HL-60/S4 treated with retinoic acid at 250 ng/mL for 4 days and 3 days (cell line): ENCODE data around the gene ACKR2.
"Not testable (repeated sequence)": the region's sequence is repeated elsewhere in the genome, so short reads cannot be mapped to it uniquely, and the experiment has no call there.

Source experiments
- in situ Hi-C: fragments of 300-500 bp; cut with MboI; formaldehyde crosslinking; loops from 2 replicates; pipeline ENCODE4 v1.7.0; 2022; ENCODE audit warnings: low sequenced_read_pairs

ACKR2 gene

GRCh38 chr3:42855219-42855546 lies 45.9 kb downstream of the ACKR2 start:
- in situ Hi-C loops, result no loop called here

- in situ Hi-C loops, result no loop called here
These were observed 46.5 kb downstream of the ACKR2 start for GRCh38 chr3:42855547-42856380.

GRCh38 chr3:42856544-42856943 lies 47.3 kb downstream of the ACKR2 start:
- in situ Hi-C loops, result no loop called here

DNA sequence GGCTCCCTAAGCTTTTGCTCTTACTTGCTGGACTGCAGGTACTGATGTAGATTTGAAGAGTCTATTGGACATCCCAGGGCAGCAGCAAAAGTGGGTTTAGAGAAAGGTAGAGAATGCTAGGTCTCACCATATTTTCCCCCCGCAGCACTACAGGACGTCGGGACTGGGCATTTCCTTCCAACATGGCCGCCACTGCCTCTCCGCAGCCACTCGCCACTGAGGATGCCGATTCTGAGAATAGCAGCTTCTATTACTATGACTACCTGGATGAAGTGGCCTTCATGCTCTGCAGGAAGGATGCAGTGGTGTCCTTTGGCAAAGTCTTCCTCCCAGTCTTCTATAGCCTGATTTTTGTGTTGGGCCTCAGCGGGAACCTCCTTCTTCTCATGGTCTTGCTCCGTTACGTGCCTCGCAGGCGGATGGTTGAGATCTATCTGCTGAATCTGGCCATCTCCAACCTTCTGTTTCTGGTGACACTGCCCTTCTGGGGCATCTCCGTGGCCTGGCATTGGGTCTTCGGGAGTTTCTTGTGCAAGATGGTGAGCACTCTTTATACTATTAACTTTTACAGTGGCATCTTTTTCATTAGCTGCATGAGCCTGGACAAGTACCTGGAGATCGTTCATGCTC lies 55.2 kb downstream of the ACKR2 start:
- in situ Hi-C loops, result no loop called here

- in situ Hi-C loops, result no loop called here
These were observed 56.0 kb downstream of the ACKR2 start for GRCh38 chr3:42865256-42865655.

DNA sequence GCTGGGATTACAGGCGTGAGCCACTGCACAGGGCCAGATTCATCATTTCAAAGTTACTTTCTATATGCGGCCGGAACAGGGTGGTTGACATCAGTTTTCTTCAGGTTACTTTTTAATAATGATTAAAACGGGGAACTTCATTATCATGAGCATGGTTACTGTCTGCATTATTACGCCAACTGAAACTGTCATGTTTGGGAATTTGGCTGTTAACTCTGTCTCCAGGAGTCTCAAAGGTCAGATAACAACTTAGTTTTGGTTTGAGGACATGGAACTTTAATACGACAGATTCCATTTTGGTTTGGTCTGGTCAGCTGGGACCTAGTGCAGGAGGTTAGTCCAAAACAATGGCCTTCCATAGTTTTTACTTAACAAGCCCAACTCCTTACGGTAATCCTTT lies 57.9 kb downstream of the ACKR2 start:
- in situ Hi-C loops, result no loop called here

GRCh38 chr3:42868841-42869240 lies 59.6 kb downstream of the ACKR2 start:
- in situ Hi-C loops, result no loop called here

- in situ Hi-C loops, result no loop called here
These were observed 62.4 kb downstream of the ACKR2 start for GRCh38 chr3:42871592-42872196.

GRCh38 chr3:42872718-42873117 lies 63.5 kb downstream of the ACKR2 start:
- in situ Hi-C loops, result no loop called here

- in situ Hi-C loops, result no loop called here
These were observed 64.2 kb downstream of the ACKR2 start for GRCh38 chr3:42873221-42873982.

DNA sequence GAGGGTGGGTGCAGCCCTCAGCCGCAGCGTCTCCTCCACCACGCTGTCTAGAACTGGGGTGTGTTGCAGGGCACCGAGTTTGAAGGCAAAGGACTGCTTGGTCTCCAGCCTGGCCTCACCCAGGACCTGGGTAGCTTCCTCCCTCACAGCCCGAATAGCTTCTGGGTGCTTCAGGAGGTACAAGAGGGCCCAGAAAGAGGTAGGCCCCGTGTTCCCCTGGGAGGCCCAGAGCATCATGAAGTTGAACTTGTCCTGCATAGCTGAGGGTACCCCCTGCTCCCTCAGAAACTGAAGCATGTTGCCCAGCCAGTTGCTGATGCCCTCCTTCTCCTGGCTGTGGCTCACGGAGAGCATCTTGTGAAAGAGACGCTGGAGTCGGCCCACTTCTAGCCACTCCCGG lies 65.5 kb downstream of the ACKR2 start:
- in situ Hi-C loops, result no loop called here

DNA sequence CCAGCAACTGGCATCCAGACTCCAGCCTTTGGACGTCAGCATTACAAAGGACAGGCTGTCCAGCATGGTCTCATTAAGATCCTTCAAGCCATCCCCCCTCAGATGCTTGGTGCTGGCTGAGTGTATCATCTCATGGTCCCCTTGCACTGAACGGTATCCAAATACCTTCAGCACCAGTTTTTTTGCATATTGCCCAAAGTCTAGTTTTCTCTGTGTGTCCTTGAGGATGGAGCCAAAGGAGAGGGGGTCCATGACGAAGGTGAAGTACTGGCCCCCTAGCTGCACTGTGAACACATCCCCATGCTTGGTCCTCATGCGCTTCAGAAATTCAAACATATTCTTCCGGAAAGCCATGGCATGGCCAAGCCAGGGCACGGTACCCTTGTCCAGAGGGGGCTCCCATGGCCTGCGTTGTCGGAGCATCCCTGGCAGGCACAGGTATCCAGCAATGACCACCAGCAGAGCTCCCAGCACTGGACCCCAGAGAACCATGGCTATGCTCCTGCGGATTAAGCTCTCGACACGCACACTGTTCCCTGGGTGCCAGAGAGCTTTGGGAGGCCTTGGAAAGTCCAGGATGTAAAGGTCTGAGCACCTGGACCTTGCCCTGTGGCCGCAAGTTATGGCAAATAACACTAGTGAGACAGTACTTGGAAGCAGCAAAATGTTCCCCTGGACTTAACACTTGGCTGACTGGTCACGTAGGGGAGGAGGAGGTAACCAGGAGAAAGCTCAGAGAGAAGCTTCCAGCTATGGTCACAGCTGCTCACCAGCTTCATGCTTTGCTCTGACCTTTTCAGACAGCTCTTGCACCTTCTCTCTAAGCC lies 66.3 kb downstream of the ACKR2 start, which contains the start of gene CYP8B1:
TSS of gene CYP8B1 (minus strand) at position 555 of the 827 bp plus-strand sequence. CDS start at position 492, 63 bp downstream.
- in situ Hi-C loops, result no loop called here

- in situ Hi-C loops, result no loop called here
These were observed 67.2 kb downstream of the ACKR2 start for GRCh38 chr3:42876401-42876800.

DNA sequence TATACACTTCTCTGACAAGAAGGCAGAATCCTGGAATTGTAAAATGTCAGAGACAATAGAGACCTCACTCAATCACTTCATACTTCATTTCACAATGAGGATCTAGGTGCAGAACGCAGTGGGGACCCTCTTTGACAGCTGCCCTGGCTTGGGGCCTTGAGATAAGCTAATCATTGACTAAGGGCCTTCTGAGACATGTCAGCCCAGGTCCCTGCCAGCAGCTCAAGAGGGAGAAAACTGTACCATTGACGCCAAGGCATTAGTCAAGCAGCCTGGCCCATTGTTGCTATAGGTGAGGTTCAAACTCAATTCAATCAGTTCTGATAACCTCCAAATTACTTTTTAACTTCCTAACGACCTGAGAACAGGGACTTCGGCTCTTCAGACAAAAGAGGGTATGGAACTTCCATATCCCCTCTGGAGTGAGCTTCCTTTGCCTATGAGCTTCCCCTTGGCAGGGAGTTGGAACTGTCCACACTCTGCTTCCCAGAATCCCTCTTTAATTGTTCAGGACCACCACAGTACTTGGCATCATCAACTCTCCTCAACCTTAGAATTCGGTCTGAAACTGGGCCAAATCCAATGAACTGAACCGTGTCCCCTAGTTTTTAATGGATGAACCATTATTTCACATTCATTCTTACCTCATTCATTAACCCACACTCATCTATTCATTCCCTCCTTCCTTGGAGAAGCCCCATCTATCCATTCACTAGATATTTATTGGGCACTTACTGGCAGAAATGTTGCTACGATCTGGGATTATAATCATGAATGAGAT lies 67.9 kb downstream of the ACKR2 start:
- in situ Hi-C loops, result no loop called here

GRCh38 chr3:42877881-42878280 lies 68.6 kb downstream of the ACKR2 start:
- in situ Hi-C loops, result no loop called here

- in situ Hi-C loops, result no loop called here
These were observed 70.9 kb downstream of the ACKR2 start for GRCh38 chr3:42880183-42880582.

DNA sequence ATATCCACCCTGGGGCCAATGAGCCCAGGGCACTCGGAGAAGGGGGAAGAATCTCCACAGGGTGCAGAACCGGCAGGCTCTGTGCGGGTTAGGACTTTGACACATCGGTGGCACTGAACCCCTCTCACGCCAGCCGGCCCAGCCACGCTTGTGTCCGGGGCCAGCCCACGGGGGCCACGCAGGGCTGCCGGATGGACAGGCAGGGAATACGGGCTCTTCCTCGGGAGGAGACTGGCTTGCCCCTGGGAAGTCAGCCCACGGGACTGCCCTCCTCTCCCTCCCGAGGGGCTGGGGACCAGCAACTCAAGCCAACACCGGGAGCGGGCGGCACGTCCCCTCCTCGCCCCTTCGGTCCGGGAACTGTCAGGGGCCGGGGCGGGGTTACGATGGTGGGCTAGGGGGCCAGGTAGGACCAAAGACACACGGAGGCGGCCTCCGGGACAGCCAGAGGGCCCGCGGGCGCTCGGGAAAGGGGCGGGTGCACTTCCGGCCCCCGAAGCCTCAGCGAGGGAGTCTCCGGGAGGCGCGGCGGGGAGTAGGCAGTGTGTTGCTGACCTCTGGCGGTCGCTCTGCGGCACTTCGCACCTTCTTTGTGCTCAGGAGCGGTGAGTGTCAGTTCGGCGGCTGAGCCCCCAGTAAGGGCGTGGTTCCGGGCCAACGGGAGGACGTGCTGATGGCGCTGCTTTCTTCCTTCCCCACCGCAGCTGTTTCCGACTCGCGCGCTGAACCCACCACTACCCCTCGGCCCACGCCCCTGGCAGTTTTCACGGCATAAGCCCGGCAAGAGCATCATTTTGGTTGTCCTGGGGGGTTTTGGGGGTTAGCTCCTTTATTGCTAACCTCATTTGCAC lies 71.6 kb downstream of the ACKR2 start:
- in situ Hi-C loops, result no loop called here

DNA sequence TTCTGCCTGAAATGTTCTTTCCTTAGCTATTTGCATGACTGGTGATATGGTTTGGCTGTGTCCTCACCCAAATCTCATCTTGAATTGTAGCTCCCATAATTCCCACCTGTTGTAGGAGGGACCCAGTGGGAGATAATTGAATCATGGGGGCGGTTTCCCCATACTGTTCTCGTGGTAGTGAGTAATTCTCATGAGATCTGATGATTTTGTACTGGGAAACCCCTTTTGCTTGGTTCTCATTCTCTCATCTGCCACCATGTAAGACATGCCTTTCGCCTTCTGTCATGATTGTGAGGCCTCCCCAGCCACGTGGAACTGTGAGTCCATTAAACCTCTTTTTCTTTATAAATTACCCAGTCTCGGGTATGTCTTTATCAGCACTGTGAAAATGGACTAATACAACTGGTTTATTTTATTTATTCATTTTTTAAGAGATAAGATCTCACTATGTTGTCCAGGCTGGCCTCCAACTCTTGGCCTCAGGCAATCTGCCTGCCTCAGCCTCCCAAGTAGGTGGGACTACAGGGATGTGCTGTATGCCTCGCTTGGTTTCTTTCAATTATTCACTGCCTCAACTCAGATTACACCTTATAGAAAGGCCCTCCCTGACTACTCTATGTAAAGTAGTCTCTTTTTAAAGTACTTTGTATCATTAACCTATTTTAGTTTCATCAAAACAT lies 74.1 kb downstream of the ACKR2 start:
- in situ Hi-C loops, result not testable (repeated sequence)
